ENCODE measurements around the gene AOPEP. TPM values are rescaled to one million over a fixed set of nuclear protein-coding genes. Genes with fewer than 3 reads are reported as not detected.

AOPEP gene
- total RNA-seq, 4 donors from 2014 or later = 80.7 to 428 (median 126) TPM

DNA sequence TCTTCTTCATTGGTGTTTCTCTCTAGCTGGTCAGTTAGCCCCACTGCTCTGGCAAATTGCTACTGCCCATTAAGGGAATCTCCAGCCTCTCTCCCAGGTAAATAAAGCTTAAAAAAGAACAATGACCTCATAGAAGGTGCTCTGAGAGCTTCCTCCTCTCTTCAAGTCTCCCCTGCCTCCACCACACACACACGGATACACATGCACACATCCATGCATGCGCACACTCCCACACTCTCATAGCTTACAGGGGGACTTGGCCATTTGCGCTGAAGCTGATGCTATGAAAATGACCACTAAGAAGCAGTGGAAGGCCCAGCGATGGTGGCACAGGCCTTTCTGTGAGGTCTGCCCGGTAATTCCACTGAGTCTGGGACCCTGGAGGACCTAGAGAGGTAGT, 250.9 kb downstream of the AOPEP start:
- Histone ChIP-seq H3K27ac (peak overlapping the region; percentile 32 to 47), H3K27me3 (no peaks in the 10 kb centered on the region), H3K4me1 (peaks cover 0 to 3% of the 10 kb centered on the region in 2 donors), H3K4me3 (no peak overlapping the region), H3K36me3 (no peaks in the 10 kb centered on the region), H3K9me3 (no peaks in the 10 kb centered on the region)
- TF ChIP-seq, protein P1, sequence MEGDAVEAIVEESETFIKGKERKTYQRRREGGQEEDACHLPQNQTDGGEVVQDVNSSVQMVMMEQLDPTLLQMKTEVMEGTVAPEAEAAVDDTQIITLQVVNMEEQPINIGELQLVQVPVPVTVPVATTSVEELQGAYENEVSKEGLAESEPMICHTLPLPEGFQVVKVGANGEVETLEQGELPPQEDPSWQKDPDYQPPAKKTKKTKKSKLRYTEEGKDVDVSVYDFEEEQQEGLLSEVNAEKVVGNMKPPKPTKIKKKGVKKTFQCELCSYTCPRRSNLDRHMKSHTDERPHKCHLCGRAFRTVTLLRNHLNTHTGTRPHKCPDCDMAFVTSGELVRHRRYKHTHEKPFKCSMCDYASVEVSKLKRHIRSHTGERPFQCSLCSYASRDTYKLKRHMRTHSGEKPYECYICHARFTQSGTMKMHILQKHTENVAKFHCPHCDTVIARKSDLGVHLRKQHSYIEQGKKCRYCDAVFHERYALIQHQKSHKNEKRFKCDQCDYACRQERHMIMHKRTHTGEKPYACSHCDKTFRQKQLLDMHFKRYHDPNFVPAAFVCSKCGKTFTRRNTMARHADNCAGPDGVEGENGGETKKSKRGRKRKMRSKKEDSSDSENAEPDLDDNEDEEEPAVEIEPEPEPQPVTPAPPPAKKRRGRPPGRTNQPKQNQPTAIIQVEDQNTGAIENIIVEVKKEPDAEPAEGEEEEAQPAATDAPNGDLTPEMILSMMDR (IDR thresholded peaks at IDR 0.05) = no peak
- no peak for TF ChIP-seq POLR2A (IDR thresholded peaks at IDR 0.05)
- DNase-seq = no peak
- intact Hi-C loops (cut with DNase I; ENCODE audit: low total_unique reads) = no loop called here

- no peak overlapping the region for H3K4me3 ChIP-seq
- no peaks in the 10 kb centered on the region for H3K36me3 ChIP-seq
- intact Hi-C loops (cut with DNase I; ENCODE audit: low total_unique reads) = no loop called here
- TF ChIP-seq POLR2A (IDR thresholded peaks at IDR 0.05) = no peak
- TF ChIP-seq, protein P1 (IDR thresholded peaks at IDR 0.05) = no peak
- peak overlapping the region; percentile 30 to 67 for H3K27ac ChIP-seq
- no peaks in the 10 kb centered on the region for H3K9me3 ChIP-seq
- H3K4me1 ChIP-seq = peaks cover 0 to 3% of the 10 kb centered on the region in 2 donors
- no peaks in the 10 kb centered on the region for H3K27me3 ChIP-seq
- DNase-seq = no peak
These were observed 253.5 kb downstream of the AOPEP start for GRCh38 chr9:94979904-94980507.

GRCh38 chr9:94980947-94981722, 254.6 kb downstream of the AOPEP start:
- H3K36me3 ChIP-seq = no peaks in the 10 kb centered on the region
- no peaks in the 10 kb centered on the region for H3K9me3 ChIP-seq
- intact Hi-C loops (cut with DNase I; ENCODE audit: low total_unique reads) = no loop called here
- H3K4me3 ChIP-seq = no peak overlapping the region
- DNase-seq = no peak
- TF ChIP-seq POLR2A (IDR thresholded peaks at IDR 0.05) = no peak
- TF ChIP-seq, protein P1 (IDR thresholded peaks at IDR 0.05) = no peak
- H3K4me1 ChIP-seq = peaks cover 0 to 3% of the 10 kb centered on the region in 2 donors
- peak overlapping the region; percentile 30 to 67 for H3K27ac ChIP-seq
- H3K27me3 ChIP-seq = no peaks in the 10 kb centered on the region

DNA sequence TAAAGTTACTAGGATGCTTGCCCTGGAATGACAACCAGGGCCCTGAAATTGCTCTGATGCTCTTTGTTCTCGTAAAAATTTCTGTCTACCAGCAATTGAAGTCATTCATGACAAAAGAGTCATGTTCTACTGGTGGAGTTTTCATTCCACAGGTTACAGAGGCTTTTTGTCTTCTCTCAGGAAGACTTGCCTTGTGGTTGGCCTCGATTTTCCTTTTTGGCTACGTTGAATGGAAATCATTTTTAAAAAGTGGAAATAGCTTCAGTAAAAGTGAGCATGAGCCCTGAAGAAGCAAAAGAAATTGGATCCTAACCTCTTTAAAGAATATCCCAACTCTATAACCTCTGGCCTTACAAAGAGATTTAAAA, 255.2 kb downstream of the AOPEP start:
- Histone ChIP-seq H3K4me1 (peaks cover 0 to 3% of the 10 kb centered on the region in 2 donors), H3K9me3 (no peaks in the 10 kb centered on the region), H3K27ac (peak overlapping the region; percentile 30 to 67), H3K4me3 (no peak overlapping the region), H3K27me3 (no peaks in the 10 kb centered on the region), H3K36me3 (no peaks in the 10 kb centered on the region)
- no peak for DNase-seq
- intact Hi-C loops (cut with DNase I; ENCODE audit: low total_unique reads) = no loop called here
- TF ChIP-seq, protein P1 (IDR thresholded peaks at IDR 0.05) = no peak
- no peak for TF ChIP-seq POLR2A (IDR thresholded peaks at IDR 0.05)

GRCh38 chr9:94982211-94982610, 255.7 kb downstream of the AOPEP start:
- Histone ChIP-seq H3K4me3 (no peak overlapping the region), H3K9me3 (no peaks in the 10 kb centered on the region), H3K36me3 (no peaks in the 10 kb centered on the region), H3K4me1 (peaks cover 0 to 3% of the 10 kb centered on the region in 2 donors), H3K27me3 (no peaks in the 10 kb centered on the region), H3K27ac (no peak overlapping the region)
- intact Hi-C loops (cut with DNase I; ENCODE audit: low total_unique reads) = no loop called here
- TF ChIP-seq, protein P1 (IDR thresholded peaks at IDR 0.05) = no peak
- no peak for TF ChIP-seq POLR2A (IDR thresholded peaks at IDR 0.05)
- no peak for DNase-seq

All from uterus (tissue), 4 donors.